ENCODE data around the gene PPP2R5B. TPM values are rescaled to one million over a fixed set of nuclear protein-coding genes. Genes with fewer than 3 reads are reported as not detected.

The PPP2R5B gene
- total RNA-seq, 1 donor from 2014 or later, result 26.8 TPM

DNA sequence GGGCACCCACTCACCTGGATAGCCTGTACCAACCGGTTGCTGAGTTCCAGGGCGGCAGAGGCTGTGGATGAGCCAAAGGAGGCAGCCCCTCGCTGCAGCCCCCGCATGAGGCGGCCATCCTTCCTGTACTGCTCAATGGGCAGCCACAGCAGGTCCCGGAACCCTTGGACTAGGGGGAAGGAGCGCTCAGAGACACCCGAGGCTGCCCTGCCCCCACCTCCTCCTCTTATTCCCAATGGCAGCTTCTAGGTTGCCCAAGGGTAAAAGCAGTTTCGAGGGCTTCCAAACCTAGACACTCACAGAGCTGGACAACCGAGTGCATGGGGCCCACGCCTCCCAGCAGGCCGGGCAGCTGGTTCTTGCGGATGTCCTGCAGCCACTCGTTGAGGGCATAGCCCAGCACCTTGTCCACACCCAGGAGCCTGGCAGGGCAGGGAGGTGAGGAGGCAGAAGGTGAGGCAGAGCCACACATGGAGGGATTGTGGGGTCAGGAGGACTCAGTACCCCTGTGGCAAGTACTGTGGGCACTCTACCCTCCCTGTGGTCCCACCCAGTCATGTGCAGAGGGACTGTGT lies 28.0 kb upstream of the PPP2R5B start:
- H3K9me3 Mint-ChIP-seq (ENCODE audit: unreplicated experiment), result no peaks in the 10 kb centered on the region
- DNase-seq (ENCODE audit: extremely low spot score, unreplicated experiment), result no peak
- no peak overlapping the region for H3K4me3 Mint-ChIP-seq (ENCODE audit: unreplicated experiment)
- TF ChIP-seq CTCF (IDR thresholded peaks at IDR 0.05), result no peak
- H3K4me1 Mint-ChIP-seq (ENCODE audit: unreplicated experiment), result peaks cover 1% of the 10 kb centered on the region
- H3K36me3 Mint-ChIP-seq (ENCODE audit: unreplicated experiment), result peaks cover 18% of the 10 kb centered on the region
- no peaks in the 10 kb centered on the region for H3K27me3 Mint-ChIP-seq (ENCODE audit: unreplicated experiment)
- no peak overlapping the region for H3K27ac Mint-ChIP-seq (ENCODE audit: unreplicated experiment)

DNA sequence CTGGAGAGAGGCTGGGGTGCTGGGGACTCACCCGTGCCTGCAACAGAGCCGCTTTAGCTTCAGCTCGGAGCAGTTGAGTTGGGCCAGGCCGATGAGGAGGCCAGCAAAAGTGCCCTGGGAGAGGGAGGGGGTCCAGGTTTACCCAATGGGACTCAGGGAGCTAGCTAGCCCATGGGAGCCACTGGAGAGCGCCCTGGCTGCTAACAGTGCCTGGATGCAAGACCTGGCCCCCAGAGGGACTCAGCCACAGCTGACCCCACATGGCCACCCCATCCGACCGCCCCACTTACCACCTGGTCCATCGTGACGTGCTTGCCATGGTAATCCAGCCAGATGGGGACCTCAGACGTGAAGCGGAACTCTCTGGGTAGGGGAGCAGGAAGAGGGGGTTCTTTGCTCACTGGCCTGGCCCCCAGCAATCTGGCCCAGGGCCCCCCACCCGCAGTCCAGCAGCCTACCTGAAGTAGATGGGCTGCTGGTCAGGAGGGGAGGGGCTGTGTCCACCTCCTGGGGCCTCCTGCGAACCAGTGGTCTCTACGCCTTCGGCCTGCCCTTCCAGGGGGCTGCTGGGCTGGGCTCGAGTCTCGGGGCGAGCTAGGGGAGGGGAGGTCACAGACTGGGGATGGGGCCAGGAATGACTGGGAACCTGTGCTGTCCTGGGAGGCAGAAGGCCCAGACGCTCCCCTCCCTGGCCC lies 27.0 kb upstream of the PPP2R5B start:
- H3K4me1 Mint-ChIP-seq (ENCODE audit: unreplicated experiment), result peaks cover 1% of the 10 kb centered on the region
- no peak overlapping the region for H3K4me3 Mint-ChIP-seq (ENCODE audit: unreplicated experiment)
- no peaks in the 10 kb centered on the region for H3K9me3 Mint-ChIP-seq (ENCODE audit: unreplicated experiment)
- no peak for DNase-seq (ENCODE audit: extremely low spot score, unreplicated experiment)
- H3K27me3 Mint-ChIP-seq (ENCODE audit: unreplicated experiment), result no peaks in the 10 kb centered on the region
- H3K27ac Mint-ChIP-seq (ENCODE audit: unreplicated experiment), result no peak overlapping the region
- peaks cover 23% of the 10 kb centered on the region for H3K36me3 Mint-ChIP-seq (ENCODE audit: unreplicated experiment)
- no peak for TF ChIP-seq CTCF (IDR thresholded peaks at IDR 0.05)

- Mint-ChIP-seq H3K27ac (ENCODE audit: unreplicated experiment) (no peak overlapping the region), H3K36me3 (ENCODE audit: unreplicated experiment) (peaks cover 23% of the 10 kb centered on the region), H3K9me3 (ENCODE audit: unreplicated experiment) (no peaks in the 10 kb centered on the region), H3K4me1 (ENCODE audit: unreplicated experiment) (peaks cover 1% of the 10 kb centered on the region), H3K27me3 (ENCODE audit: unreplicated experiment) (no peaks in the 10 kb centered on the region), H3K4me3 (ENCODE audit: unreplicated experiment) (no peak overlapping the region)
- TF ChIP-seq CTCF (IDR thresholded peaks at IDR 0.05), result no peak
- no peak for DNase-seq (ENCODE audit: extremely low spot score, unreplicated experiment)
These were observed 26.4 kb upstream of the PPP2R5B start for GRCh38 chr11:64898076-64898445.

GRCh38 chr11:64898541-64898940 lies 25.9 kb upstream of the PPP2R5B start:
- Mint-ChIP-seq H3K4me3 (ENCODE audit: unreplicated experiment) (no peak overlapping the region), H3K36me3 (ENCODE audit: unreplicated experiment) (peaks cover 23% of the 10 kb centered on the region), H3K27me3 (ENCODE audit: unreplicated experiment) (no peaks in the 10 kb centered on the region), H3K4me1 (ENCODE audit: unreplicated experiment) (peaks cover 1% of the 10 kb centered on the region), H3K9me3 (ENCODE audit: unreplicated experiment) (no peaks in the 10 kb centered on the region), H3K27ac (ENCODE audit: unreplicated experiment) (no peak overlapping the region)
- no peak for TF ChIP-seq CTCF (IDR thresholded peaks at IDR 0.05)
- DNase-seq (ENCODE audit: extremely low spot score, unreplicated experiment), result no peak

GRCh38 chr11:64900263-64900678 lies 24.2 kb upstream of the PPP2R5B start:
- Mint-ChIP-seq H3K27me3 (ENCODE audit: unreplicated experiment) (no peaks in the 10 kb centered on the region), H3K9me3 (ENCODE audit: unreplicated experiment) (no peaks in the 10 kb centered on the region), H3K36me3 (ENCODE audit: unreplicated experiment) (peaks cover 24% of the 10 kb centered on the region), H3K27ac (ENCODE audit: unreplicated experiment) (no peak overlapping the region), H3K4me3 (ENCODE audit: unreplicated experiment) (no peak overlapping the region), H3K4me1 (ENCODE audit: unreplicated experiment) (no peaks in the 10 kb centered on the region)
- no peak for TF ChIP-seq CTCF (IDR thresholded peaks at IDR 0.05)
- no peak for DNase-seq (ENCODE audit: extremely low spot score, unreplicated experiment)
